IPS-18c (cell line): ENCODE results near the gene LPCAT3.

ENCODE experiments used
- H3K4me3 ChIP-seq: 2 replicates; pipeline ENCODE4 v1.7.0; 2013; ENCODE audit warnings: low read depth, mild to moderate bottlenecking, low read length, moderate library complexity; ENCODE audit not compliant: insufficient read depth
- H3K9me3 ChIP-seq: one replicate; pipeline ENCODE4 v1.6.1; 2013; ENCODE audit warnings: mild to moderate bottlenecking, low read length, moderate library complexity; ENCODE audit not compliant: control insufficient read depth, insufficient read depth

The LPCAT3 gene

DNA sequence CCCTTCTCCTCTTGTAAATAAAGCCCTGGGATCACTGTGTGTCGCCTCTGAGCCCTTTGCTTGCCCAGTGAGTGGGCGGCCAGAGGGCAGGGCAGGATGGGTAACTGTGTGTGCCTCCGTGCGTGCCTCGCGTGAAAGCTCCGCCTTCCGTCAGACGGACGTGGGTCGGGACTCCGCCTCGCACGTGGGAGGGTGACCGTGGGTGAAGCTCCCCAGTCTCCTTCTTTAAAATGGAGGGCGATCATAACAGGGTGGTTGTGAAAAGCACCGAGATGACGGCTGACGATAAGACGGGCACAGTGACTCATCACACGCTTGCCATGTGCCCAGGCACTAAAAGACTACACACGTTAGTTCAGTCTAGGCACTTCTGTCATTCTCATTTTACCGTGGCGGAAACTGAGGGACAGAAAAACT is 57.0 kb downstream of the LPCAT3 start:
- Histone ChIP-seq H3K4me3 (peak overlapping the region; percentile 25; the same call in 1 of the 2 replicates), H3K9me3 (peaks cover 2% of the 10 kb centered on the region)

DNA sequence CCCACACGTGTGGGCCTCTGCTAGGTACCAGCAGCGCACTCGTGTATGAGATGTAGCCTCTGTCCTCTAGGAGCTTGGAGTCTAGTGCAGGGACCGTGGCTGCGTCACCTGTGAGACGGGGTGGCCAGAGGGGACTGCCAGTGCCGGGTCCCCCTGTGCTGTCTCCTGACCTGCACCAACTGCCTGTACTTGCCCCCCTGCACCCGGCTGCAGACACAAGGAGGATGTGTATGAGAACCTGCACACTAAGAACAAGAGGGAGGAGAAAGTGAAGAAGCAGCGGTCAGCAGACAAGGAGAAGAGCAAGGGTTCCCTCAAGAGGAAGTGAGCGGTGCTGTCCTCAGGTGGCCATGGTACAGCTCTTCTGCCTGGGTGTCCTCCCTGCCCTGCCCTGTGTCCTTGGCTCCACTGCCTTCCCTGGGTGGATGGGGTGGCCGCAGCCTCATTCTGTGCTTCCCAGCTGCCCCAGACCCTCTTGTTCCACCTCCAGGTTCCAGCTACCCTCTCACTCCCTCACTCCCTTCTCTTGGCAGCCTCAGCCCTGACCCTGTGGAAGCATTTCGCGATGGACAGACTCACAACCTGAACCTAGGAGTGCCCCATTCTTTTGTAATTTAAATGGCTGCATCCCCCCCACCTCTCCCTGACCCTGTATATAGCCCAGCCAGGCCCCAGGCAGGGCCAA is 57.5 kb downstream of the LPCAT3 start:
- Histone ChIP-seq H3K4me3 (peak overlapping the region; percentile 25; the same call in 1 of the 2 replicates), H3K9me3 (peaks cover 2% of the 10 kb centered on the region)

DNA sequence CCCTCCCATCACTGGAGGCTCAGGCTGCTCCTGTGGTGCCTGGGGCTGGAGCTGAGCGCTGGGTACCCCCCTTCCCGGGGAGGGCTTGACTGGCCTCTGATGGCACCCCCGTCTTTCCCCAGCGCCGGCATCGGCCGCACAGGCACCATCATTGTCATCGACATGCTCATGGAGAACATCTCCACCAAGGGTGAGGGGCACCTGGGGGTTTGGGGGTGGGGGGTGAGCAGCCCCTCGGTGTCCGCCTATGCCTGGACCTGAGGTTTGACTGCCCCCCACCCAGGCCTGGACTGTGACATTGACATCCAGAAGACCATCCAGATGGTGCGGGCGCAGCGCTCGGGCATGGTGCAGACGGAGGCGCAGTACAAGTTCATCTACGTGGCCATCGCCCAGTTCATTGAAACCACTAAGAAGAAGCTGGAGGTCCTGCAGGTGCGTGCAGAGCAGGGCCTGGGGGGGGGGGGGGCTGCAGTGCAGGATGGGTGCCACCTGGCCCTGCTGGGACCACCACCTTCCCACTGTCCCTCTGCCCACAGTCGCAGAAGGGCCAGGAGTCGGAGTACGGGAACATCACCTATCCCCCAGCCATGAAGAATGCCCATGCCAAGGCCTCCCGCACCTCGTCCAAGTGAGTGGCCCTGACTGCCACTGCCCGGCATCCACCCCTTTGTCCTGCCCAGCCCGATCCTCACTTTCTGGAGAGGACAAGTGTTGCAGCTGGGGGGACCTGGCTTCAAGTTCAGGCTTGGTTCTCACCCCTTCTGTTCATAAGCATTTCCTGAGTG is 58.3 kb downstream of the LPCAT3 start:
- Histone ChIP-seq H3K4me3 (no peak overlapping the region), H3K9me3 (peaks cover 2% of the 10 kb centered on the region)

DNA sequence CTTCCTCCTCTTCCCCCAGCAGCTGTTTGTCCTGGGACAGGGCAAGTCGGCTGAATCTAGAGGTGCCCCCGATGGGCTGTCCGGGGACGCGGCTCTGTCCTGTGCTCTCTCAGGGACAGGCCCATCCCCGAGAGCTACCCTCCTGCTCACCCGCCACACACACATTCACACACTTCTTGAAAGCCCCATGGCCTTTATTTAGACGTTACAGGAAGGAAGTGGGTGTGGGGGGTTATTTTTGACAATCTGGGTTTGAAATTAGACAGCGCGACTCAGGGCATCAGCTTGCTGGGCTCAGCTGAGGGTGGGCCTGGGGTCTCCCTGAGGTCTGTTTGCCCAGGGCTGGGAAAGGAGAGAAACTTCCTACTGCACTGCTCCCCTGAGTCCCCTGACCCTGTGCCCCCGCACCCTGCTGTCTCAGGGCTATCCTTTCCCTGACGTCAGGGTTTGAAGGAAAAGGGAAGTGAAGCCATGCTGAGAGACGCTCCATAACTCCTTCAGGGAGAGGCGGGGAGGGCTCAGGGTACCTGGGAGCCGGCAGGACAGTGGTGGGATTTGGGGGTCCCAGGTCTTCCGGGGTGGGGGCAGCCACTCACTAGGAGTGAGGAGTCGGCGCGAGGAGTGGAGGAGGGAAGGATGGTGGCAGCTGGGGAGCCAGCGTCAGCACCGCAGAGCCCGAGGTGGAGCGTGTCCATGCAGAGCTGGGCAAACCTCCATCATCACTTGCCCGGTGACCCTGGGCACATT is 59.0 kb downstream of the LPCAT3 start:
- H3K4me3 ChIP-seq, result no peak overlapping the region
- peaks cover 2% of the 10 kb centered on the region for H3K9me3 ChIP-seq

DNA sequence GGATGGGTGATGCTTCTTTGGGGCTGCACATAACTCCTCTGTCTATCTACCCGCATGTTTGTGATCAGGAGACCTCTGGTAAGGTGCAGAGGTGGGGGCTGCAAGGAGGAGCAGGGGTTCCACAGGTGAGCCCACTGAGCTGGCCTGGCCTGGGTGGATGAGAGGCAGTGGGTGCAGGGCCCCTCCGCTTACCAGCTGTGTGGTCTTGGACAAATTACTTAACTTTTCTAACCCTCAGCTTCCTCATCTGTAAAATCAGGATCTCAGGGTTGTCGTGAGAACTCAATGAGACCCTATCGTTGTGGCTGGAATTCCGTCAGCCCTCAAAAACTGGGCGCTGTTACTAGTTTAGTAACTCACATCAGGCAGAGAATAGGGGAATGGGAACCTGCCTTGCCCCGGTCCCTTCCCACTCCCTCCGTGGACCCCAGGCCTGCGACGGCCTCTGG is 59.6 kb downstream of the LPCAT3 start:
- peaks cover 2% of the 10 kb centered on the region for H3K9me3 ChIP-seq
- H3K4me3 ChIP-seq, result no peak overlapping the region

DNA sequence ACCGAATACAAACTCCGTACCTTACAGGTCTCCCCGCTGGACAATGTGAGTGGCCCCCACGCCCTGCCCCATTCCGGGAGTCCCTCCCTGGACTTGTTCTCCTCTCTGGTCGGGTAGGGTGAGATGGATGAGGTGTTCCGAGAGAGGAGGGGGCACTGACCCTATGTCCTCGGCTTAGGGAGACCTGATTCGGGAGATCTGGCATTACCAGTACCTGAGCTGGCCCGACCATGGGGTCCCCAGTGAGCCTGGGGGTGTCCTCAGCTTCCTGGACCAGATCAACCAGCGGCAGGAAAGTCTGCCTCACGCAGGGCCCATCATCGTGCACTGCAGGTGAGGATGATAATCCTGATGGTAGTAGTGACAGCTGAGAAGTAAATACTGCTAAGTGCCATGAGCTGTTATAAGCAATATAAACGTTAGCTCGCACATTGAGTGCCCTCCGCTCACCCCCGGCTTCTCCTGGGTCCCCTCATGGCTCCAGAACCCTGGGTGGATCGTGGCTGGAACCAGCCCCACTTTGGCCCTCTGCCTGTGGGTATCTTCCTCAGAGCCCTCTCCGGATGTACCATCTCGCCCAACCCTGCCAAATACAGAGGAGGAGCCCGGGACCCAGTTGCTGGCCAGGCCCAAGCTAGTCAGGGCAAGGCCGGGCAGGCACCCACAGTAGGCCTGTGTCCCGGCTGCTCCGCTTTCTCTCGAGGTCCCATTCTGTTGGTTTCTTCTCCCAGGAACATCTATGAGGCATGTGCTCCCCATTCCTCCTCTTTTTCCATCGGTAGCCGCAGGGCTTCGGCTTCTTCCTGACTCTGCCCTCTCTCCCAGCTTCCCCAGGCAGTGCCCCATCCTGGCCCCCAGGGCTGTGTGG is 60.3 kb downstream of the LPCAT3 start:
- H3K4me3 ChIP-seq, result no peak overlapping the region
- peaks cover 2% of the 10 kb centered on the region for H3K9me3 ChIP-seq

DNA sequence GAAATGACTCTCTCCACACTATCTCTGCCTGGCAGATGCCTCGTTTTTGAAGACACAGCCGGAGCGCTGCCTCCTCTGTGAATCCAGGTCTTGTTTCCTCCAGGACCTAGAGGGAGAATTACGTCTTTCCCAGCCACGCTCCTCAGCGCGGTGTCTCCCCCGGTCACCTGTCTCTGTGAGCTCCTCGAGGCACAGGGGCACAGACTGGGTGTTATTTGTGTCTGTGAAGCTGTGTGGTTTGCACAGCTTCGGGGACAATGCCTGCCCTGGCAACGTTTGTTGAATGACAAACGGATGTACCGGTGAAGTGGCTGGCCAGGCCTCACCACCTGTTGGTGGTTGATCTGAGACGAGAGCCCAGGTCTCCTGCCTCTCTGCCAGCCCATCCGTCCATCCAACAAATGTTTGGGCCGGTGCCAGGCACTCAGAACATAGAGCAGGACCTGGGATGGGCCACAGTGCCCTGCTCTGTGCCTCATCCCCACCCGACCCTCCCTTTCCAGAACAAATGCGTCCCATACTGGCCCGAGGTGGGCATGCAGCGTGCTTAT is 61.0 kb downstream of the LPCAT3 start:
- Histone ChIP-seq H3K4me3 (no peak overlapping the region), H3K9me3 (peaks cover 2% of the 10 kb centered on the region)

DNA sequence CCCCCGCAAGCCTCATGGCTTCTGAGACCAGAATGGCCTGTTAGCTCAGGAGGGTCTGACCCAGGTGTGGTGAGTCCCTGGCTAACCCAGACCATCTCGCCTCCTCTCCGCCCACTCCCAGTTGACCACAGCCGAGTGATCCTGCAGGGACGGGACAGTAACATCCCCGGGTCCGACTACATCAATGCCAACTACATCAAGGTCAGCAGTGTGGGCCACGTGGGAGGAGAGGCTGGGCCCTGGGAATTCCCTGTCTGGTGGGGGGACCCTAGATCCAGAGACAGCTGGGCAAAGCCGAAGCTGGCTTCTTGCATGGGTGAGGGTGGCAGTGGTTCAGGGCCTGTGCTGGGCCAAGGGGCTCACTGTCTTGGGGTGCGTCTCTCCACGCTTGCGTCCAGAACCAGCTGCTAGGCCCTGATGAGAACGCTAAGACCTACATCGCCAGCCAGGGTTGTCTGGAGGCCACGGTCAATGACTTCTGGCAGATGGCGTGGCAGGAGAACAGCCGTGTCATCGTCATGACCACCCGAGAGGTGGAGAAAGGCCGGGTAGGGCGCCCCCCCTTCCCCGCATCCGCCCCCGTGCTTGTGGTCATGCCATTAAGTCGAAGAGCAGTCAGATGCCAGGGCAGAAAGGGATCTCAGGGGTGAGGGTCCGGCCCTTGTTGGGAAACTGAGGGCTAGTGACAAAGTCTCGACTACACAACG is 62.1 kb downstream of the LPCAT3 start:
- H3K4me3 ChIP-seq, result no peak overlapping the region

DNA sequence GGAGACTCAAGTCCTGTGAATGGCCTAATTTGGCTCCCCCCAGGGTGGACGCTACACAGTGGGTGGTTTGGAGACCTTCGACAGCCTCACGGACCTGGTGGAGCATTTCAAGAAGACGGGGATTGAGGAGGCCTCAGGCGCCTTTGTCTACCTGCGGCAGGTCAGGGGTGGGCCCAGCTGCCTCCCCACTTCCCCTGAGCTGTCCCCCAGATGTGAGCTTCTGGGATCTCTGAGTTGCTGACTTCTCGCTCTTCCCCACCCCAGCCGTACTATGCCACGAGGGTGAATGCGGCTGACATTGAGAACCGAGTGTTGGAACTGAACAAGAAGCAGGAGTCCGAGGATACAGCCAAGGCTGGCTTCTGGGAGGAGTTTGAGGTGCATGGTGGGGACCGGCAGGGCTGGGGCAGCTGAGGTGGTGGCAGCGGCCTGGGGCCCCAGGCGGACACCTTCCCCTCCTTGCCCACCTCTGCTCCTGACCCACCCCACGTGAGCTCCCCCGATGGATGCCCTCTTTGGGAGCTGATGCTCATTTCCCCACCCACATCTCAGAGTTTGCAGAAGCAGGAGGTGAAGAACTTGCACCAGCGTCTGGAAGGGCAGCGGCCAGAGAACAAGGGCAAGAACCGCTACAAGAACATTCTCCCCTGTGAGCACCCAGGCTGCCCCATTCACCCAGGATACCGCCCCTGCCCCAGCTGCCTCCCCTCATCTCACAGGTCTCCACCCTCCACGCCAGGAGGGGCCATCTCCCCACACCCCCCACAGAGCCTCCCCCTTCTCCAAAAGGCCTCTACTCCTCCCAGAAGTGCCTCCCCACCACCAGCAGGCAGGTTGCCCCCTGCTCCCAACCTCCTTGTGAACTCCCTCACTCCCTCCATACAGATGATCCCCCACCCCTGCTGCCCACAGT is 62.9 kb downstream of the LPCAT3 start:
- H3K4me3 ChIP-seq, result no peak overlapping the region
- peaks cover 2% of the 10 kb centered on the region for H3K9me3 ChIP-seq

More for the DNA sequence above, 62.1 kb downstream of the LPCAT3 start:
- H3K9me3 ChIP-seq, result peaks cover 2% of the 10 kb centered on the region

DNA sequence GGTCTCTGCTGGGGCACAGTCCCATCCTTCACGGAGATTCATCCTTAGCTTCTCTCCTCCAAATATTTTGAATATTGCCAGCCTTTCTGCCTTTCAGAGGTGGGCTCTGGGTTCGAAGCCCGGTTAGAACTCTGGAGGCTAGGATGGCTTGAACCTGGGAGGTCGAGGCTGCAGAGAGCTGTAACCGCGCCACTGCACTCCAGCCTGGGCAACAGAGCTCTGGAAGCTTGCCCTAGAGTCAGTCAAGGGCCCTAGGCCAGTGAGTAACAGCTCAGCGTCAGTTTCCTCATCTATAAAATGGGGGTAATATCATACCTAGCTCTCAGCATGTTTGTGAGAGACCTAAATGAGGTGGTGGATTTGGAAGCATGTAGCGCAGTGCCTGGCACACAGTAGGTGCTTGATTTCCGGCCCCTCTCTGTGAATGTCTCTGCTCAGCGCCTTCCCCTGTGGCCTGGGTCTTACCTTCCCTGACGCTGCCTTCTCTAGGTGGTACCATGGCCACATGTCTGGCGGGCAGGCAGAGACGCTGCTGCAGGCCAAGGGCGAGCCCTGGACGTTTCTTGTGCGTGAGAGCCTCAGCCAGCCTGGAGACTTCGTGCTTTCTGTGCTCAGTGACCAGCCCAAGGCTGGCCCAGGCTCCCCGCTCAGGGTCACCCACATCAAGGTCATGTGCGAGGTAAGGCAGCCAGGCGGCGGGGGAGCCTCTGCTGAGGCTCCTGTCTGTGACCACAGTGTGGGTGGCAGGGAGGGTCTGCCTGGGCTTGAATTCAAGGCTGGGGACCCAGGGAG is 63.8 kb downstream of the LPCAT3 start:
- no peak overlapping the region for H3K4me3 ChIP-seq

DNA sequence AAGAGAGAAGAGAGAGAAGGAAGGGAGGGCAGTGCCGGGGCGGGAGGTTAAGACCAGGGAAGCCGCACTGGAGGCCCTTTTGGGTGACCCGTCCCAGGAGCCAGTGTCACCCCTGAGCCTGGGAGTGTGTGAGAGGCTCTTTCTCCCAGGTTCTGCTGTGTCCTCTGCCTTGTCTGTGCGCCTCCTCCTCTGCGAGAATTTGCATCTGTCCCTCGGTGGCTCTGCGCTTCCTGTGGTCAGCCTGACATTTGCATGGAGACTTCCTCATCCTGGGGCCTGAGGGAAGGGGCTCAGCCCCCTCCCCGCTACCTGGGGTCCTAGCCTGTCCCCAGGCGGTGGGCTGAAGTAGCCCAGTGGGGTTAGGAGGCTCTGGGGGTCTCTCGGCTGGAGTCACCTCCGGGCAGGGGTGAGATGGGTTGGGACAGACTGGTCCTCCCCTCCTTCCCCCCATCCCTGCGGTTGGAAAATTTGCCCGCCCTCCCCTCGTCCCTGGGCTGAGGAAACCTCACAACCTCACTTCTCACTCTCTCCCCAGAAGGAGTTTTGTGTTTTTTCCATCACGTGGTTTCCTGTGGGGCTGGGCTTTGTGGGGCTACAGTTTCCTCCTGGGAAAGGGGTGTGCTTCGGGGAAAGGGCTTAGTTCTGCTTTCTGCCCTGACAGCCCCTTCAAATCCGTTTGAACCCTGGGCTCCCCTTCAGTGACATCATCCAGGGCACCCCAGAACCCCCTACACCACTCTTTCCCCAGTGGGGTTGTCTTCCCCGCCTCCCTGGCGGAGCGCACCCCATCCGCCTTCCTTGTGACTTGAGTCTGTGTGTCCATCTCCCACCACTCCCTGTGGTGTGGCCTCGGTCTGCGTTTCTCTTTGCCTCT is 64.6 kb downstream of the LPCAT3 start:
- Histone ChIP-seq H3K4me3 (no peak overlapping the region), H3K9me3 (no peaks in the 10 kb centered on the region)

More for the DNA sequence above, 63.8 kb downstream of the LPCAT3 start:
- no peaks in the 10 kb centered on the region for H3K9me3 ChIP-seq

DNA sequence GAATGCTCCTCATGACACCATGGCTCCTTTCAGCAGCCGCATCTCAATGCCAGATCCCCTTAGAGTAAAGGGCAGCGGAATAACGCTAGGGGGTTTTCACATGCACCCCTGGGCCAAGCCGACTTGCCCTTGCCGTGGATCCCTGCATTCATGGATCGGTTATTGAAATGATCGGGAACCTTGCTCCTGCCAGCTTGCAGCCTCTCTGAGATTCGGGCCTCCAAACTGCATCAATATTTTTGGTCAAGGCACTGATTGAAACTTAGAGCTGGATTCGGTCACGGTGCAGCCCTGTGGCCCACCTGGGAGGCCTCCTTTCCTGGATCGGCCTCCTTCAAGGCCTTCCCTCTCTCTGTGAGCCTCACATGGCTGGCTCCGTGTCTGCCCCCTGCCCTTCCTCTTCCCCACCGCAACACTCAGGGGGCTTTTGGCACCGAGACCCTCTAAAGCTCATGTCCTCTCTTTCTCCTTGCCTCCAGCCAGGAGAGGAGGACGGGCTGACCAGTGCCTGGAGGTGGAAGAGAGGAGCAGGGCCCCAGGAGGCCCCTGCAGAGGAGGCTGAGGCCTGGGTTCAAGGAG is 65.3 kb downstream of the LPCAT3 start:
- Histone ChIP-seq H3K4me3 (no peak overlapping the region), H3K9me3 (no peaks in the 10 kb centered on the region)

DNA sequence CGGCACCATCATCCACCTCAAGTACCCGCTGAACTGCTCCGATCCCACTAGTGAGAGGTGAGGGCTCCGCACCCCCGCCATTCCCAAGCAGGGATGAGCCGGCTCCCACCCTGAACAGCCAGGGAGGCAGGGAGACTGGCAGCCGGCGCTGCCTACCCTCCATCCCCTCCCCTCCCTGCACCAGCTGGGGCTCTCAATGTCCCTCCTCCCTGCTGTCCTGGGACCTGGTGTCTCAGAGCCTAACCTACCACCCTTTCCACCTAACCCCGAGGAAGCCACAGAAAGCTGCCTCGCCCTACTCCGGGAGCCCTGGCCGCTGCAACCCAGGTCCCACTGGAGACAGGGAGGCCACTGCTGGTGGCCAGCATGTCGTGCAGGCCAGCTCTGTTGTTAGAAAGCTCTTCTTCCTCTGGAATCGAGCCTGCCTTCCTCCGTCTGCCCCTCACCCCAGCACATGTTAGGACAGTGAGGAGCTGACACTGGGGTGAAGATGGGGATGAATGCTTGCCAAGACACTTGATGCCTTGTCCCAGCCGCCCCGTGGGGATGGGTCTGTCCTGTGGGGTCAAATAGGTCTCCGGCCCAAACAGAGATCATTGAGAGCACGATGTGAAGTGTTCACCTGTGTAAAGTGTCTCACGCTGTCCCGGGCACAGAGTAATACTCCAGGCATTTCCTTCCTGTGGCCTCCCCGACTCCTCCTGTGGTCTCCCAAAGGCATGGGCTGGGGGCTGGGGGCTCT is 66.0 kb downstream of the LPCAT3 start:
- Histone ChIP-seq H3K9me3 (no peaks in the 10 kb centered on the region), H3K4me3 (no peak overlapping the region)
